ENCODE results near the gene UFSP1.
A peak's percentile ranks its signal among the peaks of the same experiment; 100 is the strongest.

The UFSP1 gene

DNA sequence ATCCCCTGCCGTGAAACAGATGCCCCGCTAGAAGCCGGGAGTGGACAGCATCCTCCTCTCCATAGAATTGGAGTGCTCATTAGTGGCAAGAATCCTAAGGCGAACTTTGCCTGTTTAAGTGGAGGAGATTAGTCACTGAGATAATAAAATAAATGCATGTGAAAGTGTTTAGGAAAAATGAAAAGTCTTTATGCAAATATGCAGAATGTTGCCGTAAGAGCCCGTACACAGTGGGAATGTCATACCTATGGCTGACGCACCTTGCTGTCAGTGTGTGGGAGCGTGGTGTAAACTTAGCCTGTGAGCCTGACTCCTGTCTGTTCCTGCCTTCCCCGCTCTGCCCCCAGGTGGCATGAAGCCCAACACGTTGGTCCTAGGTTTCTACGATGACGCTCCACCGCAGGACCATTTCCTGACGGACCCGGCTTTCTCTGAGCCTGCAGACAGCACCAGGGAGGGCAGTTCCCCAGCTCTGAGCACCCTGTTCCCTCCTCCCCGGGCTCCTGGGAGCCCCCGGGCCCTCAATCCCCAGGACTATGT, 24.1 kb downstream of the UFSP1 start:
- ATAC-seq, result no peak; the same call in 2 of the 3 replicates
- TF ChIP-seq, protein P1, sequence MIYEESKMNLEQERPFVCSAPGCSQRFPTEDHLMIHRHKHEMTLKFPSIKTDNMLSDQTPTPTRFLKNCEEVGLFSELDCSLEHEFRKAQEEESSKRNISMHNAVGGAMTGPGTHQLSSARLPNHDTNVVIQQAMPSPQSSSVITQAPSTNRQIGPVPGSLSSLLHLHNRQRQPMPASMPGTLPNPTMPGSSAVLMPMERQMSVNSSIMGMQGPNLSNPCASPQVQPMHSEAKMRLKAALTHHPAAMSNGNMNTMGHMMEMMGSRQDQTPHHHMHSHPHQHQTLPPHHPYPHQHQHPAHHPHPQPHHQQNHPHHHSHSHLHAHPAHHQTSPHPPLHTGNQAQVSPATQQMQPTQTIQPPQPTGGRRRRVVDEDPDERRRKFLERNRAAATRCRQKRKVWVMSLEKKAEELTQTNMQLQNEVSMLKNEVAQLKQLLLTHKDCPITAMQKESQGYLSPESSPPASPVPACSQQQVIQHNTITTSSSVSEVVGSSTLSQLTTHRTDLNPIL (CRISPR knock-in tag; IDR thresholded peaks at IDR 0.05; ENCODE audit: low read depth), result no peak
- TF ChIP-seq, protein P2, sequence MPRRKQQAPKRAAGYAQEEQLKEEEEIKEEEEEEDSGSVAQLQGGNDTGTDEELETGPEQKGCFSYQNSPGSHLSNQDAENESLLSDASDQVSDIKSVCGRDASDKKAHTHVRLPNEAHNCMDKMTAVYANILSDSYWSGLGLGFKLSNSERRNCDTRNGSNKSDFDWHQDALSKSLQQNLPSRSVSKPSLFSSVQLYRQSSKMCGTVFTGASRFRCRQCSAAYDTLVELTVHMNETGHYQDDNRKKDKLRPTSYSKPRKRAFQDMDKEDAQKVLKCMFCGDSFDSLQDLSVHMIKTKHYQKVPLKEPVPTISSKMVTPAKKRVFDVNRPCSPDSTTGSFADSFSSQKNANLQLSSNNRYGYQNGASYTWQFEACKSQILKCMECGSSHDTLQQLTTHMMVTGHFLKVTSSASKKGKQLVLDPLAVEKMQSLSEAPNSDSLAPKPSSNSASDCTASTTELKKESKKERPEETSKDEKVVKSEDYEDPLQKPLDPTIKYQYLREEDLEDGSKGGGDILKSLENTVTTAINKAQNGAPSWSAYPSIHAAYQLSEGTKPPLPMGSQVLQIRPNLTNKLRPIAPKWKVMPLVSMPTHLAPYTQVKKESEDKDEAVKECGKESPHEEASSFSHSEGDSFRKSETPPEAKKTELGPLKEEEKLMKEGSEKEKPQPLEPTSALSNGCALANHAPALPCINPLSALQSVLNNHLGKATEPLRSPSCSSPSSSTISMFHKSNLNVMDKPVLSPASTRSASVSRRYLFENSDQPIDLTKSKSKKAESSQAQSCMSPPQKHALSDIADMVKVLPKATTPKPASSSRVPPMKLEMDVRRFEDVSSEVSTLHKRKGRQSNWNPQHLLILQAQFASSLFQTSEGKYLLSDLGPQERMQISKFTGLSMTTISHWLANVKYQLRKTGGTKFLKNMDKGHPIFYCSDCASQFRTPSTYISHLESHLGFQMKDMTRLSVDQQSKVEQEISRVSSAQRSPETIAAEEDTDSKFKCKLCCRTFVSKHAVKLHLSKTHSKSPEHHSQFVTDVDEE (CRISPR knock-in tag; IDR thresholded peaks at IDR 0.05), result no peak
- TF ChIP-seq ARNTL (CRISPR knock-in tag; IDR thresholded peaks at IDR 0.05; ENCODE audit: borderline replicate concordance, low read depth) (no peak), TCF4 (CRISPR knock-in tag; IDR thresholded peaks at IDR 0.05; ENCODE audit: borderline replicate concordance) (no peak), PPARA (CRISPR knock-in tag; IDR thresholded peaks at IDR 0.05; ENCODE audit: borderline replicate concordance) (no peak), ZNF70 (CRISPR knock-in tag; IDR thresholded peaks at IDR 0.05) (no peak)

DNA sequence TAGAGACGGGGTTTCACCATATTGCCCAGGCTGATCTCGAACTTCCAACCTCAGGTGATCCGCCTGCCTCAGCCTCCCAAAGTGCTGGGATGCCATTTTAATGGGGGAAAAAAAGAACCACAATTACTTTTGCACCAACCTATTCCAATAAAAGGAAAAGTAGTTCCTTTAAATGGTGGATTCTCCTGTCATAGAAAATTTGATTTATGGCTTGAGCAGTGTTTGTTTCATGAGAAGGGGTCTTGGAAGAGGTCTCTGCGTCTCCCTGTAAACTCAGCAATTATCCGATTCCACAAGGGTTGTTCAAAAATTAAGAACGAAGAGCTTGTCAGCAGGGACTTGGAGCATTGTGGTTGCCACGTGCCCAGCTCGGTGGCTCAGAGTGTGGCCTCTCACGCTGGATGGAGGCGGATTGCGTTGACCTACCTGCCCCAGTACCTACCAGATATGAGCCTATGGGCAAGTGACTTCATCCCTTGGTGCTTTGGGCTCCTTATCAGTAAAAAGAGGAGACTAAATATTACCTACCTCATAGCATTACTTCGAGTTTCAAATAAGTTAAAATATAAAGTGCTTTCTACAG, 25.2 kb downstream of the UFSP1 start:
- no peak for ATAC-seq
- TF ChIP-seq, protein P1 (CRISPR knock-in tag; IDR thresholded peaks at IDR 0.05; ENCODE audit: low read depth), result no peak
- TF ChIP-seq, protein P3, sequence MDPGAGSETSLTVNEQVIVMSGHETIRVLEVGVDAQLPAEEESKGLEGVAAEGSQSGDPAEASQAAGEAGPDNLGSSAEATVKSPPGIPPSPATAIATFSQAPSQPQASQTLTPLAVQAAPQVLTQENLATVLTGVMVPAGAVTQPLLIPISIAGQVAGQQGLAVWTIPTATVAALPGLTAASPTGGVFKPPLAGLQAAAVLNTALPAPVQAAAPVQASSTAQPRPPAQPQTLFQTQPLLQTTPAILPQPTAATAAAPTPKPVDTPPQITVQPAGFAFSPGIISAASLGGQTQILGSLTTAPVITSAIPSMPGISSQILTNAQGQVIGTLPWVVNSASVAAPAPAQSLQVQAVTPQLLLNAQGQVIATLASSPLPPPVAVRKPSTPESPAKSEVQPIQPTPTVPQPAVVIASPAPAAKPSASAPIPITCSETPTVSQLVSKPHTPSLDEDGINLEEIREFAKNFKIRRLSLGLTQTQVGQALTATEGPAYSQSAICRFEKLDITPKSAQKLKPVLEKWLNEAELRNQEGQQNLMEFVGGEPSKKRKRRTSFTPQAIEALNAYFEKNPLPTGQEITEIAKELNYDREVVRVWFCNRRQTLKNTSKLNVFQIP (CRISPR knock-in tag; IDR thresholded peaks at IDR 0.05; ENCODE audit: borderline replicate concordance, low read depth), result no peak
- TF ChIP-seq, protein P4, sequence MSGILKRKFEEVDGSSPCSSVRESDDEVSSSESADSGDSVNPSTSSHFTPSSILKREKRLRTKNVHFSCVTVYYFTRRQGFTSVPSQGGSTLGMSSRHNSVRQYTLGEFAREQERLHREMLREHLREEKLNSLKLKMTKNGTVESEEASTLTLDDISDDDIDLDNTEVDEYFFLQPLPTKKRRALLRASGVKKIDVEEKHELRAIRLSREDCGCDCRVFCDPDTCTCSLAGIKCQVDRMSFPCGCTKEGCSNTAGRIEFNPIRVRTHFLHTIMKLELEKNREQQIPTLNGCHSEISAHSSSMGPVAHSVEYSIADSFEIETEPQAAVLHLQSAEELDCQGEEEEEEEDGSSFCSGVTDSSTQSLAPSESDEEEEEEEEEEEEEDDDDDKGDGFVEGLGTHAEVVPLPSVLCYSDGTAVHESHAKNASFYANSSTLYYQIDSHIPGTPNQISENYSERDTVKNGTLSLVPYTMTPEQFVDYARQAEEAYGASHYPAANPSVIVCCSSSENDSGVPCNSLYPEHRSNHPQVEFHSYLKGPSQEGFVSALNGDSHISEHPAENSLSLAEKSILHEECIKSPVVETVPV (CRISPR knock-in tag; IDR thresholded peaks at IDR 0.05), result no peak
- TF ChIP-seq ZNF8 (CRISPR knock-in tag; IDR thresholded peaks at IDR 0.05) (no peak), ZFP3 (CRISPR knock-in tag; IDR thresholded peaks at IDR 0.05) (no peak), ARNTL (CRISPR knock-in tag; IDR thresholded peaks at IDR 0.05; ENCODE audit: borderline replicate concordance, low read depth) (no peak), GLIS3 (CRISPR knock-in tag; IDR thresholded peaks at IDR 0.05) (no peak), ZC3H10 (CRISPR knock-in tag; IDR thresholded peaks at IDR 0.05) (no peak), PPARA (CRISPR knock-in tag; IDR thresholded peaks at IDR 0.05; ENCODE audit: borderline replicate concordance) (no peak), ZFP30 (CRISPR knock-in tag; IDR thresholded peaks at IDR 0.05) (no peak)
- TF ChIP-seq, protein P5, sequence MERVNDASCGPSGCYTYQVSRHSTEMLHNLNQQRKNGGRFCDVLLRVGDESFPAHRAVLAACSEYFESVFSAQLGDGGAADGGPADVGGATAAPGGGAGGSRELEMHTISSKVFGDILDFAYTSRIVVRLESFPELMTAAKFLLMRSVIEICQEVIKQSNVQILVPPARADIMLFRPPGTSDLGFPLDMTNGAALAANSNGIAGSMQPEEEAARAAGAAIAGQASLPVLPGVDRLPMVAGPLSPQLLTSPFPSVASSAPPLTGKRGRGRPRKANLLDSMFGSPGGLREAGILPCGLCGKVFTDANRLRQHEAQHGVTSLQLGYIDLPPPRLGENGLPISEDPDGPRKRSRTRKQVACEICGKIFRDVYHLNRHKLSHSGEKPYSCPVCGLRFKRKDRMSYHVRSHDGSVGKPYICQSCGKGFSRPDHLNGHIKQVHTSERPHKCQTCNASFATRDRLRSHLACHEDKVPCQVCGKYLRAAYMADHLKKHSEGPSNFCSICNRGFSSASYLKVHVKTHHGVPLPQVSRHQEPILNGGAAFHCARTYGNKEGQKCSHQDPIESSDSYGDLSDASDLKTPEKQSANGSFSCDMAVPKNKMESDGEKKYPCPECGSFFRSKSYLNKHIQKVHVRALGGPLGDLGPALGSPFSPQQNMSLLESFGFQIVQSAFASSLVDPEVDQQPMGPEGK (CRISPR knock-in tag; IDR thresholded peaks at IDR 0.05; ENCODE audit: borderline replicate concordance), result no peak

DNA sequence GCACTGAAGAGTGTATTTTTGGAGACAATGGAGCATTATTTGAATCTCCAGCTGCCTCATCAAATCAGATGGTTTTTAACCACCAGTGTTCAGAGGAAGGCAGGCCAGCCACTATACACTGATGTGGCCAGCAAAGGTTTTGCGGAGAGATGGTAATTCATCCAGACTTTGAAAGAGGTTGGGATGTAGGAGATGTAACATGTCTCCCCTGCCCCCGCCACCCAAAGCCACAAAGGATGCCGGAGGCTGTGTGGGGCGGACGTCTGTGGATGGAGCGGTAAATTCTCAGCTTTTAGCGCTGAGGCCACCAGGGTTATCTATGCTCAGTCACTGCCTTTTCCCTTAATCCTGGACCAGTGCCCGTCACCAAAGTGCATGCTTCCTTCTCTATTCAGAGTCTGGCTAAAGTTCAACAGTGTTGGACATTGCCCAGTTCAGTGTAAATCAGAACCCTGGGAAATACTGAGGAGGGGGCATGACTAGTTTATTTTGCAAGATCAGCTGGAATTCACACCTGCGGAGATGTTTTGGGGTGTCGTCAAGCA, 26.0 kb downstream of the UFSP1 start:
- no peak for TF ChIP-seq TOX (CRISPR knock-in tag; IDR thresholded peaks at IDR 0.05; ENCODE audit: borderline replicate concordance)
- no peak for TF ChIP-seq ESRRG (CRISPR knock-in tag; IDR thresholded peaks at IDR 0.05)
- peak; percentile 33; the same call in 1 of the 2 replicates for TF ChIP-seq ZFP3 (CRISPR knock-in tag; IDR thresholded peaks at IDR 0.05)
- ATAC-seq, result peak; percentile 3; the same call in 2 of the 3 replicates

Measured in SK-N-SH treated with all-trans-retinoic acid at 6 μM for 48 hours (cell line).